H1 (cell line): Measurements from ENCODE around the gene ING1. TPM values are rescaled to one million over a fixed set of nuclear protein-coding genes. Genes with fewer than 3 reads are reported as not detected.

Experiments
- ATF3 ChIP-seq: IDR thresholded peaks from 2 replicates; pipeline ENCODE4 v1.6.1; 2011; ENCODE audit warnings: low read depth, mild to moderate bottlenecking, low read length; ENCODE audit not compliant: insufficient read depth
- CBX8 ChIP-seq: fragments of 300-800, 300-1000 bp; sonication (generic); IDR thresholded peaks from 2 replicates; pipeline ENCODE4 v1.7.1; 2016; ENCODE audit warnings: low read depth, low read length, borderline replicate concordance
- CHD7 ChIP-seq: fragments of 300-600 bp; sonication (generic); IDR thresholded peaks from 2 replicates; pipeline ENCODE4 v1.7.1; 2012; ENCODE audit warnings: low read length, moderate library complexity, mild to moderate bottlenecking, inconsistent platforms; ENCODE audit not compliant: insufficient replicate concordance
- RFX5 ChIP-seq: IDR thresholded peaks from 2 replicates; pipeline ENCODE4 v1.6.1; 2011; ENCODE audit warnings: low read depth, low read length, improper control_type of control experiment, borderline replicate concordance
- USF2 ChIP-seq: IDR thresholded peaks from 2 replicates; pipeline ENCODE4 v1.6.1; 2011; ENCODE audit warnings: low read length, improper control_type of control experiment
- polyA plus RNA-seq, 7 experiments: library from polyadenylated mRNA; depleted of rRNA in 3 of 7; stranded (reverse) in 5 of 7; unstranded in 2 of 7; fragments of >200 nt in 5 of 7; fragments of 200-250 nt in 2 of 7; gene quantifications; 1 replicate in 5 of 7; 2 replicates in 1 of 7; 4 replicates in 1 of 7; pipeline versions ENCODE4 v1.2.1 to v1.2.3, GENCODE V29; 2011 to 2013; ENCODE audit warnings: missing spikeins in 2 of 7, mixed read lengths in 2 of 7
- total RNA-seq: library from RNA; stranded (reverse); fragmentation: NEBNext Ultra II Directional; extraction: Animal tissue kit (Norgen Biotek cat#: 25700); gene quantifications from 2 replicates; pipeline ENCODE4 v1.2.1, GENCODE V29; 2021

Gene ING1
- total and polyA plus RNA-seq, 2 of the 8 experiments (the other 6 are each of a cell fraction or from before 2014, with no cell fraction given) = 22.3 to 26.6 TPM

DNA sequence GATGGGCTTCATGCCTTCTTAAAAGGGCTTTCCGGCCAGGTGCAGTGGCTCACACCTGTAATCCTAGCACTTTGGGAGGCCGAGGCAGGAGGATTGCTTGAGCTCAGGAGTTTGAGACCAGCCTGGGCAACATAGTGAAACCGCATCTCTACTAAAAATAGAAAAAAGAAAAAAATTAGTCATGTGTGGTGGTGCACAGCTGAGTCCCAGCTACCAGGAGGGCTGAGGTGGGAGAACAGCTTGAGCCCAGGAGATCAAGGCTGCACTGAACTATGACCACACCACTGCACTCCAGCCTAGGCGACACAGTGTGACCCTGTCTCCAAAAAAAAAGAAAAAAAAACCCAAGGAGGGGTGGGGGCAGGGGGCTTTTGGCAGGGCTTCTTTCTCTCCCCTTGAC is 14.8 kb upstream of the ING1 start (continued):
- TF ChIP-seq CHD7 = no peak
- no peak for TF ChIP-seq RFX5
- TF ChIP-seq CBX8 = no peak
- no peak for TF ChIP-seq ATF3
- no peak for TF ChIP-seq USF2
